DMS53 treated with DMSO at 0.1 percent for 48 hours (cell line): Measurements from ENCODE around the gene CHSY3.
"Not testable (repeated sequence)": the region's sequence is repeated elsewhere in the genome, so short reads cannot be mapped to it uniquely, and the experiment has no call there.

Experiments used
- DNase-seq: peaks from one replicate; lab custom pipeline; 2025; ENCODE audit not compliant: unreplicated experiment; lab: John Stamatoyannopoulos, UW

The CHSY3 gene

DNA sequence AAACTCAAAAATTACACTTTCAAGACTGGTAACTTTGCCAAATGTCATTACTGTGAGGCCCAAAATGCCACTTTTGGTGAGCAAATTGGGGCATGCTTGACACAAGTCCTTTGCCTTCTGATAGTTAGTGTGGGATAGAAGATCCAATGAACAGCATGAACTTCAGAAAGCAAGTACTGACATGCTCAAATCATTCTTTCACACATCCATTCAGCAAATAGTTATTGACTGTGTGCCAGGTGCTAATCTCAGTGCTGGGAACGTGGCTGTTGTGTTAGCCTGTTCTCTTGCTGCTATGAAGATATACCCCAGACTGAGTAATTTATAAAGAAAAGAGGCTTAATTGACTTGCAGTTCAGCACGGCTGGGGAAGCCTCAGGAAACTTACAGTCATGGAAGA is 247.0 kb downstream of the CHSY3 start:
- DNase-seq = no peak

DNA sequence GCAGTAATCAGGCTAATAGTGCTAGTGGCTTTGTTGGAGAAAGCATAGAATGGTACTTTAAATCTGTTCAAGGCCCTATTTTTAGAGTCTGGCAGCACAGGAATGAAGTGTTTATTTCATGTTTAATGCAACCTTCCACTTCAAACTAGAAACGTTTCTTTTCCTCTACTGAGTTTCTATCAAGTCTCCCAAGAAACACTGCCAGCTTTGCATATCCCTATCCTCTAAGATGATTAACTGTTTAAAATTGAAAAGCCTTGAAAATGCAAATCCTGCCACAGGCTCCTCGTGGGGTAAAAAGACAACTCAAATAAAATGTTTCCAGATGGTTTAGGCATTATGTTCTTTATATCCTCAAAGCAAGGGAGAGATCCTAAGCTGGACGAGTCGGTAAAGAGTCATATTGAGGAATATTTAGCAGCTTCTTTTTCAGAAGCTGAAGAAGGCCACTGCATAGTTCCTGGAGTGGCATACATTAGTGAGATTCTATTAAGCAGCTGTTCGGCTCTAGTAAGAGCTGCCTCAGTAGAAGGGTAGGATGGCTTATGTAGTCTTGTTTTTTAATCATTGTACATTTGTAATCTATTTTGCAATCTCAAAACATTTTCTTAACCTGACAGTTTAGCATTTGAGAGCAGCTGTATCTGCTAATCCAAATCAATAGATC is 251.2 kb downstream of the CHSY3 start:
- no peak for DNase-seq

DNA sequence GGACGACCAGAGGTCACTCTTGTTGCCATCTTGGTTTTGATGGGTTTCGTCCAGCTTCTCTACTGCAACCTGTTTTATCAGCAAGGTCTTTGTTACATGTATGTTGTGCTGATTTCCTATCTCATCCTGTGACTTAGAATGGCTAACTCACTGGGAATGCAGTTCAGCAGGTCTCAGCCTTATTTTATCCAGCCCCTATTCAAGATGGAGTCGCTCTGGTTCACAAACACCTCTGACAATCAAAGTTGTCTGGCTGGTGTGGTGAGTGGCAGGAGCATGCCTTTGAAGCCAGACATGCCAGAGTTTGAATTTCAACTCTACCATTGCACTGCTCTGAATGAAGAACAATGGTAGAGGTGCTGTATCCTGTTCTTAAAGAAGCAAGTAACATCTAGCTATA is 253.8 kb downstream of the CHSY3 start:
- DNase-seq = no peak

DNA sequence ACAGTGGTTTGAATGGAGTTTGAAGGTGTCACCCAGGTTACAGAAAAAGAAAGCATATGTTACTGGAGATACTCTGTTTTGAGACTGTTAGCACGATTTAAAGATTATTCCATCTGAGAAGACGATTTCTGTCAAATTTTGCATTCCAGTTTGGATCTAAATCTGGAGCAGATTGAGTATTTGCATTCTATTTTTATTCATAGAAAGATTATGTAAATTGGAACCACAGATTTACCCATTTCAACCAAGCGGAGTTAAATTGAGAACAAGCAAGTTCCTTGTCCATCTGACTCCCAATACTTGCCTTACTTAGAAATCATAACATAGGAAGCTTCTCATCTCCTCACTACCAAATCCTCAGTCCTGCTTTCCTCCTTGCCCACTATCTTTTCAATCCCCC is 255.7 kb downstream of the CHSY3 start:
- no peak for DNase-seq

DNA sequence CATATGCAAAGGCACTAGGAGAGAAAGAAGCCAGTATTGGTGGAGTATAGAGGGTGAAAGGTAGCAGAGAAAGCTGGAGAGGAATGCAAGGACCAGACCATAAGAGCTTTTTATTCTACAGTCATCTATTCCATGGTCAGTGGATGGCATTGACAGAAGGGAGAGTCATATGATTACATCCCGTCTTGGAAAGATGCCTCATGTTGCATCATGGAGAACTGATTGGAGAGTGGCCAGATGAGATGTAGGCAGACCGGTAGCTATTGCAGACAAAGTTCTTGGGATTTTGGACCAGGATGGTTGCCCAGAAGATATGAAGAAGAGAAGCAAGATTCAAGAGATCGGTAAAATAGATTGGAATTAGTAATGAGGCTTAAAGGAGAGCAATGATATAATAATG is 260.7 kb downstream of the CHSY3 start:
- DNase-seq = no peak

DNA sequence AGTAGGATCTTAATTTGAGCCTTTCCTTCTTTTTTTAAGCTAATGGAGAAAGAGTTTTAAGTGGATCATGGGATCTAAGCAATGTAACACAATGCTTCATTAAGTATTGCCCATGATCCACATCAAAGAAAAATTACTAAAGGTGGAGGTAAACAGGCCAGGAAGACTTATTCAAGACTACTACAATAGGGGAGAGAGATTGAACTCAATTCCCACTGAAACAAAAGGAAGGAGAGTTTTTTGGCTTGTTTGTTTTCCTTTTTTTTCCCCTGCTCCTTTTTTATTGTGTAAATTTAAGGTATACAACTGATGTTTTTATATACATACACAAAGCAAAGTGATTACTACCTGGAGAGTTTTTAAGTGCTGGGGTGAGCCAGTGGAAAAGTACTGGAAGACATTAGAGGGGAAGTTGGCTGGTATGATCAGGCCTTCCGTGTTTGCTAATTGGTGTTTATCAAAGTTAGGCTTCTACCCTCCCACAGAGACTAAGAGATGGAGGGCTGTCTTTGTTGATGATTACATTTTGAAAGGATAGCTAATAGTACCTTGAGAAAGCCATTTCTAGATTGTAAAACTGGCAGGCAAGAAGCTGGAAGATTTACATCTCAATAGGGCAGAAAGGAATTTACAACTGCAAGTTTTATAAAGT is 262.7 kb downstream of the CHSY3 start:
- DNase-seq = no peak

DNA sequence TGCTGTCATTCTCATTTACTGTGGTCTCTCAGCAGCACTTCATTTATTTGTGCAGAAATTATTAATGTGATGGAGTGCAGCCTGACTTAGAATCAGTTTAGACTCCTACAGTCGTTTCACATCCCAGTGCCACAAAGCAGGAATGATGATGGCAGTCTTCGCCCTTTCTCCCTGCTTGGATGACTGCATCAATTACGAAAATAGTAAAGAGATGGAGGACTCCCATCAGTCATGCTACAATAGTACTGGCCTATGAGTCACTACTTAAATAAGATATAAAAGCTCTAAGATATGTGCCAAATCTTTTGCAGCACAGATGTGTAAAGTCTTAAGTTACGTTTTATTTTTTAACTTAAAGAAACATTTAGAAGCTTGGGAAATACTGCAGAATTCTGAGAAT is 263.9 kb downstream of the CHSY3 start:
- no peak for DNase-seq

DNA sequence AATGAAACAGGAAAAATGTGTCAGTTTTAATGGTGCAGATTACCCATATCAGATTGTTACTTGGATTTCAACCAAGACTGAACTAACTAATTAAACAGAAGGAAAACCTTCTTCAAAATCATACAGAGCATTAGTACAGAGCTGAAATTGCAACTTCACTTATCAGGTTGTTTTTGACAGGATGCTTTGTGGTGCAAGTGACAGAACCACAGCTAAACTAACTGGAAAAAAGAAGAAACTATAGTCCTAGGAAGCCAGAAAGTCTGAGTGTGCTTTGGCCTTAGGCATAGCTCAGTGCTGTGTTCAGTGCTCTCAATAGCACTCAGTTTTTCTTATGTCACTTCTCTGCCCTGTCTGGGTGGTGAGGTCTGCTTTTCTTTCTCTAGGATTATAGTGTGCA is 267.4 kb downstream of the CHSY3 start:
- no peak for DNase-seq

DNA sequence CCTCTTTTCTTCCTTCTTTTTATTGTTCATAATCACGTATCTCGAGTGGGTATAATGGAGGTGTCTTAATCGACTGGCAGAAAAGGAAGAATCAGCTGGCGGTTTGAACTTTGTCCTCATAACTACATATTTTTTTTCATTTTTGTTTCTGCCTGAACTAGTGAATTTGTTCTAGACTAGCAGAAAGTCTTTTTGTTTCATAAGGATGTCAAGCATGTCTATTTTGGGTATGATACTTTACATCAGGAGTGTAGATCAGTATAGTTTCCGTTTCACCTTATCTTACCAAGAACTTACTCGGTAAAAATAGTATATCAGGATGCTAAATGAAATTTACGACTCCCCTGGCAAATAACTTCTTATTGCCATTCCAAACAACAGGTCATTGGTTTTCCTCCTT is 278.9 kb downstream of the CHSY3 start:
- DNase-seq = no peak

DNA sequence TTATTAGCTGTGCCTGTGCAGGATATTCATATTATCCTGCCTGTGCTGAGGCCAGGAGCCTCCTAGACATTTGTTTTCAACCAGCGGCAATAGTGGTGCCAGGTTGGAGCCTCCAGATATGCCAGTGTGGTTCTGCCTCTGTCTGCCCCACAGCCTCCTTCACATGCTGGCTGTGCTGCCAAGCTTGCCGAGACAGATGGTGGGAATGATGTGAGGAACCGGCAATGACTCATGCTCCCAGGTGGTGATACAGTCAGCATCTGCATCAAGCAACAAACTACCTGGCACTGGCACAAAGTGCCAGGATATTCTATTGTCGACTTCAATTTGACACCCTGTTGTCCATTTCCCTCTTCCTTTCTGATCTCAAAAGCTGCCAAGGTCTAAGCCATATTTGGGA is 285.7 kb downstream of the CHSY3 start:
- peak; percentile 58 for DNase-seq

DNA sequence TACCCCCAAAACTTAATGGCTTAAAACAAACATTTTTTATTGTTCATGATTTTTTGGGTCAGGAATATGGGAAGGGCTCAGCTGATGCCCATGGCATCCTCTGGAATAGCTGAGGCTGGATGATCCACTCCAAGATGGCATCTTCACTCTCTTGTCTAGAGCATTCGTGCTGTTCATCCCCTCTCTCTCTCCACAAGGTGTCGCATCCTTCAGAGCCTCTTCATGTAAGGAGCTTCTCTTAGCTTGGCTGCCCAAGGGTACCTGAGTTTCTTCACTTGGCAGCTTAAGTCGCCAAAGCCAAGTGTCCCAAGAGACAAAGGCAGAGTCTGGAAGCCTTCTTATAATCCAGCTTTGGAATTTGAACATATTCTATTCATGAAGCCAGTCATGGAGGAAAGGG is 294.7 kb downstream of the CHSY3 start:
- DNase-seq = peak; percentile 6

DNA sequence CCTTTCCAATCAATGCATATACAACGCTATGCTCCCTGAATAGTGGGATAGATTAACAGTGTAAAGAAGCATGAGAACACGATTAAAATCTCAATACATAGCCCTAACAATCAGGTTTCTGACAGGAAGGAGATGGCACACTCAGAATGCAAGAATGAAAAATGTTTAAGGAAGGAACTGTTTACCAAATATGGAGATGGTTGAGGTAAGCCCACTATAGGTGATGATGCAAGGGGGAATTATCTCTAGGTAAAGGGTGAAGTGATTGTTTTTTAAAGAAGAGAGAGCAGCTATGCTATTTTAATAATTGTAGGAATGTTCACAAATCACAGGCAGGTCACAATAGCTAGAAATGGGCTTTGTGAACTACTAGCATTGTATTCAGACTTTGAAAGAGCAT is 302.4 kb downstream of the CHSY3 start:
- DNase-seq = no peak

DNA sequence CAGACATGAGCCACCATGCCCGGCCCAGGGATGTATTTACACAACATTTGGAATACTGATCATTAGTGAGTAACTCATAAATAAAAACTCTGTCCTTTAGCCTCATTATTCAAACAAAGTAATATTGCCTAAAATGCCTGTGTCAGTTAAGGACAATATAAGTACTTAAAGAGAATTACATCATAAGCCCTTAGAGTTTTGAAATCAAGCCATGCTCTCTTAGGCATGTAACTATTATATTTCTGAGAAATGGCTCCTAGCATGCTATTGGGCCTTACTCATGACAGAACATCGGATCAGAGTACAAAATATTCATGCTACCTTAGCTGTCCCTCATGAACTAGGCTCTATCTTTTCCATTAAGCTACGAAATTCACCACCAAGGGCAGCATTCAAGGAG is 309.3 kb downstream of the CHSY3 start:
- no peak for DNase-seq

DNA sequence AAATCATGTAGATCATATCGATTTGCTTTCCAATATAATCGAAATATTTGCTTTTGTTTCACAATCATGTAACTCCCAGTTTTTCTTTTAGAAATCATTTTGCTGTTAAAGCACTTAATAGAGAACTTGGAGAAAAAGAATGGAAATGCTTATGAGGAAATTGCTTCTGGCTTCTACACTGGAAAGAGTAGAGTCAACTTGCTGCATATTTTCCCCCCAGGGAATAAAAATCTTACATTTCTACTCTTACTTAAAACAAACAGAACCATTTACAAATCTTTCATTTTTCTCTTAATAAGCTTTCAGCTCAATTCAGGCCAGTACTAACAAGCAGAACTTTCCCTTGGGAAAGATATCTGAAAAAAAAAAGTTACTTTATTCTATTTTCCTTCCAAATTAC is 312.0 kb downstream of the CHSY3 start:
- DNase-seq = no peak

DNA sequence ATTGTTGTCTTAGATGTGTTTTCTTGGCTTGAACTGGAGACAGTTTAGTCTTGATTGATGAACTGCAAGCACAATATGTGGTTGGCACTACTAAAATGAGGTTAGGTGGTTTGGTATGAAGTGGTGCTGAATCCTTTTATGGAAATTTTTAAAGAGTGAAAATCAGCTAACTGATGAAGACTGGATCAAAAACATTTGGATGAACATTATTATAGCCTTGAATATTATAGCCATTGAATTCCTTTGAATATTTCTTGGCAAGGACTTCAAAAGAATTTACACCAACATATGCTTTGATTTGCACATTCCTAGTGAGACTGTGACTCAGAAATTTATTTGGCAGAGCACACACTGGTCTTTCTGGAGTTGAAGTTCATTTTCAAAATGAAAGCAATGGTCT is 318.3 kb downstream of the CHSY3 start:
- no peak for DNase-seq

DNA sequence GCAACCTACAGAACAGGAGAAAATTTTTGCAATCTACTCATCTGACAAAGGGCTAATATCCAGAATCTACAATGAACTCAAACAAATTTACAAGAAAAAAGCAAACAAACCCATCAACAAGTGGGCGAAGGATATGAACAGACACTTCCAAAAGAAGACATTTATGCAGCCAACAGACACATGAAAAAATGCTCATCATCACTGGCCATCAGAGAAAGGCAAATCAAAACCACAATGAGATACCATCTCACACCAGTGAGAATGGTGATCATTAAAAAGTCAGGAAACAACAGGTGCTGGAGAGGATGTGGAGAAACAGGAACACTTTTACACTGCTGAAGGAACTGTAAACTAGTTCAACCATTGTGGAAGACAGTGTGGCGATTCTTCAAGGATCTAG is 322.3 kb downstream of the CHSY3 start:
- not testable (repeated sequence) for DNase-seq

DNA sequence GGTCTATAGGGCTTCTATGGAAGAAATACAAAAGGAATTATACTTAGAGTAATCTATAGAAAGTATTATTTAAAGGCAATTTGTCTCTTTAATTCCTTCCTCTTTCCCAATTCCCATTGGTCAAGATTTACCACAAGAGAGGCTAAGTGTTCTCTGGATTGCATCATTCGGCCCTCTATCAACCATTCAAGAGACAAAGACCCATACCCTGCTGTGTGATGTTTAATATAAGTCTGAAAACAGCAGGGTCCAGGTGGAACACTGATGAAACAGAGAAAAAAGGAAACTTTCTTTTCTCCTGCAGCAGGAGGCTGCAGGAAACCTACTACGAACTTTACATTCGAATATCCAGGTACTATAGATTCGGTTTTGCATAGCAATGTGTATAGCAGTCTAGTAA is 323.4 kb downstream of the CHSY3 start:
- no peak for DNase-seq

DNA sequence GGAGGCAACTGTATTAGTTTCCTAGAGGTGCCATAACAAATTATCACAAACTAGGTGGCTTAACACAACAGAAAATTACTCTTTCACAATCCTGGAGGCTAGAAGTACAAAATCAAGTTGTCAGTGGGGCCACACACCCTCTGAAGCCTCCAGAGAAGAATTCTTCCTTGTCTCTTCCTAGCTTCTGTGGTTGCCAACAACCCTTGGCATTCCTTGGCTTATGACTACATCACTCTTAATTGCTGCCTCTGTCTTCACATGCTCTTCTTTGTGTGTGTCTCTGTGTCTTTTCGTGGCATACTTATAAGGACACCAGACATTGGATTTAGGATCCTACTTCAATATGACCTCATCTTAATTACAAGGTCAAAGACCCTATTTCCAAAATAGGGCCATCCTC is 327.5 kb downstream of the CHSY3 start:
- DNase-seq = no peak

DNA sequence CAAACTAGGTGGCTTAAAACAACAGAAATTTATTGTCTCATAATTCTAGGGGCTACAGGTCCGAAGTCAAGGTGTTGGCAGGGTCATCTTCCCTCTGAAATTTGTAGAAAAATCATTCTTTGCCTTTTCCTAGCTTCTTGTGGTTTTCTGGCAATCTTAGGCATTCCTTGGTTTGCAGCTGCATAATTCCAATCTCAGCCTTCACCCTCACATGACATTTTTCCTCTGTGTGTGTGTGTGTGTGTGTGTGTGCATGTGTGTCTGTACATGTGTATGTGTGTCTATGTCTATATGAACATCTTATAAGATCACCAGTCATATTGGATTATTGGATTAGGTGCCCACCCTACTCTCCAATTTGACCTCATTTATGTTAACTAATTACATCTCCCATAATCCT is 330.6 kb downstream of the CHSY3 start:
- no peak for DNase-seq
